Germinal center (tissue), 1 donor: ENCODE measurements around the gene ERCC3.
"Not testable (repeated sequence)": the region's sequence is repeated elsewhere in the genome, so short reads cannot be mapped to it uniquely, and the experiment has no call there.

Experiments
- DNase-seq: peaks from one replicate; pipeline ENCODE4 v3.0.0; 2012; ENCODE audit warnings: mixed read lengths, low spot score

Gene ERCC3

DNA sequence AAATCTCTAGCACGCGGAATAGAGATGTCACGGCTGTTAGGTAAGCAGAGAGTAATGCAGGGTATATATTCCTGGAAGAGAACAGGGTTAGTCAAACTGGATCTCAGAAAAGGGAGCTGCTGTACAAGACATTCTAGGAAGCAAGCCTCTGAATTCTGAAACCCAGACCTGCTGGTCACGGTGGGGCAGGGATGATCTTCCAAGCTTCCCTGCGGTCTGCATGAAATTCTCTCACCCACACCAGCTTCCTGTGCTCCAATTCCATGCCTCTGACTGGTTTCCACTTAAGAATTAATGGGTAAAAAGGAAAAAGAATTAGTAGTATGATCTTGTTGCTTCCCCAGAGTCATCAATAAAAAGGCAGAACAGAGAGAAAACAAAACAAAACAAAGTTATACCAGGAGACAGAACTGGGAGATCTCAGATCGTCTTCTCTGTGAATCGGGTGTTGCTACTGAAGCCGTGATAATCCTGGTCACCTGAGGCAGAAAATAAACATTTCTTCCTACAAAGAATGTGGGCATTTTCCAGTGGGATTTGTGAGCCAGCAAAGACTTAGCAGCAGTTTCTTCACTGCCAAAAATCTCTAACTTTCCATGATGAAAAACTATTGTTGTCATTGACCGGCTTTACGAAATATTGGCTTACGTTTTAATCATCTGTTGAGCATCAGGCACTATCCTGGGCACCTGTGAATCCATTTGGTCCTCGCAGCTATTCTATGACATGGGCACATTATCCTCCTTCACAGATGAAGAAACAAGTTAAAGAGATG lies 68.6 kb downstream of the ERCC3 start:
- no peak for DNase-seq

DNA sequence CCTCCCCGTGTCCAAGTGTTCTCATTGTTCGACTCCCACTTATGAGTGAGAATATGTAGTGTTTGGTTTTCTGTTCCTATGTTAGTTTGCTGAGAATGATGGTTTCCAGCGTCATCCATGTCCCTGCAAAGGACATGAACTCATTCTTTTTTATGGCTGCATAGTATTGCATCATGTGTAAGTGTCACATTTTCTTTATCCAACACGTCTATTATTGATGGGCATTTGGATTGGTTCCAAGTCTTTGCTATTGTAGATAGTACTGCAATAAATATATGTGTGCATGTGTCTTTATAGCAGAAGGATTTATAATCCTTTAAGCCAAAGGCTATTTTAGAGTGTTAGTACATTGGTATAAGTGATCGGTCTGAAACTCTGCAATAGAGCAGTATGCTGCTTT lies 69.8 kb downstream of the ERCC3 start:
- not testable (repeated sequence) for DNase-seq

DNA sequence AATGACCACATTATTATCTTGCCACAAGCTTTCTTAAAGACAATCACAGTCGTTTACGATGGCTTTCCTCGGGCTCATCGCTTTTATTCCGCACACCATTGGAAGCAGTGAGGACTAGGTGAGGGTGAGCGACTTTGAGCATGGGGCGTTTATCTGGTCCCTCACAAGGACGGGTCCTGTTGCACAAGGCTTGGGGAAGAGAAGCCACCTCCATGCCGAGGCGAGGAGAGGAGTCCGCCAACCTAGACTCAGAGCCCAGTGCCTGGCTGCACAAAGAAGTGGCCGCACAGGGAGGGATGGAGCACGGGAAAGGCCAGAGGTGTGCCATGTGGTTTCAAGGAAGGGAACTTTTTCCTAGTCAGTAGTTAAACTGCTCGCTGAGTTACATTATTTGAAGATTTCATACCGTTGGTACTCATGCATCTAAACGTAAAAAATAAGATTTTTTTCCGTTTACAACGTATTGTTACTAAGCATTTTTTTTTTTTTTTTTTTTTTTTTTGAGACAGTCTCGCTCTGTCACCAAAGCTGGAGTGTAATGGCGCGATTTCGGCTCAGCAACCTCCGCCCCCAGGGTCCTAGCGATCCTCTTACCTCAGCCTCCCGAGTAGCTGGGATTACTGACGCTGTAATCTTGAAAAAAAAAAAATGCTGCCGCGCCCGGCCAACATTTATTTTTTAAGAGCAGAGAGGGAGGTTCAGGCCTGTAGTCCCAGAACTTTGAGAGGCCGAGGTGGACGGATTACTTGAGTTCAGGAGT lies 73.0 kb downstream of the ERCC3 start:
- DNase-seq, result no peak

DNA sequence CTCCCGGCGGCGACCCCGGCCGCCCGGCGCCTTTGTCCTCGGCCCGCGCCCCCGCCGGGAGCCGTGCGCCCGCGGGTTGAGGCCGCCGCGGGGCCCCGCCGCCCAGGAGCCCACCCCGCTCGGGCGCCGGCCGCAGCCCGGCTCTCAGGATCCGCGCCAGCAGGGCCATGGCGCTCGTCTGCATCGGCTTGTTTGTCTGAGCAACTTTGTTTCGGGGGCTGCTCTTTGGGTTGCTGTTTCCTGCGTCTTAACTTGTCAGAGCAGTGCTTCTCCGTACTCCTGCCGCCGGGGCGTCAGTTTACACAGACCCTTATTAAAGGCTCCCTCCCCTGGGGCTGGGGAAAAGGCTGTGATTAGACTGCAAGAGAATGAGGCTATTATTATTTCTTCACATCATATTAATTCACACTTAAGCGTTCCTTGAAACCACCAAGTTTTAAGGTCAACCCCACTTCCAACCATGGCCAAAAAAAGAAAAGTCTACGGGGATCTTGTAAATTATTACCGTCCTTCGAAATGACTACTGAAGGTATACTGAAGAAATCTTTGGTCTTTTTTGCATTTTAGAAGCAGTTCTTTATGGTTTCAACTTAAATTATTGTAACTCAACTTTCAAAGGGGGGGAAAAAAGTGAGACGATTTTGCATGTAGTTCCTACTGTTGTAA lies 73.7 kb downstream of the ERCC3 start, which contains the start of gene CYP27C1:
CYP27C1 (minus strand) TSS at position 198 of the 666 bp plus-strand sequence; CDS start at position 169, 29 bp downstream.
- DNase-seq, result peak; percentile 24

DNA sequence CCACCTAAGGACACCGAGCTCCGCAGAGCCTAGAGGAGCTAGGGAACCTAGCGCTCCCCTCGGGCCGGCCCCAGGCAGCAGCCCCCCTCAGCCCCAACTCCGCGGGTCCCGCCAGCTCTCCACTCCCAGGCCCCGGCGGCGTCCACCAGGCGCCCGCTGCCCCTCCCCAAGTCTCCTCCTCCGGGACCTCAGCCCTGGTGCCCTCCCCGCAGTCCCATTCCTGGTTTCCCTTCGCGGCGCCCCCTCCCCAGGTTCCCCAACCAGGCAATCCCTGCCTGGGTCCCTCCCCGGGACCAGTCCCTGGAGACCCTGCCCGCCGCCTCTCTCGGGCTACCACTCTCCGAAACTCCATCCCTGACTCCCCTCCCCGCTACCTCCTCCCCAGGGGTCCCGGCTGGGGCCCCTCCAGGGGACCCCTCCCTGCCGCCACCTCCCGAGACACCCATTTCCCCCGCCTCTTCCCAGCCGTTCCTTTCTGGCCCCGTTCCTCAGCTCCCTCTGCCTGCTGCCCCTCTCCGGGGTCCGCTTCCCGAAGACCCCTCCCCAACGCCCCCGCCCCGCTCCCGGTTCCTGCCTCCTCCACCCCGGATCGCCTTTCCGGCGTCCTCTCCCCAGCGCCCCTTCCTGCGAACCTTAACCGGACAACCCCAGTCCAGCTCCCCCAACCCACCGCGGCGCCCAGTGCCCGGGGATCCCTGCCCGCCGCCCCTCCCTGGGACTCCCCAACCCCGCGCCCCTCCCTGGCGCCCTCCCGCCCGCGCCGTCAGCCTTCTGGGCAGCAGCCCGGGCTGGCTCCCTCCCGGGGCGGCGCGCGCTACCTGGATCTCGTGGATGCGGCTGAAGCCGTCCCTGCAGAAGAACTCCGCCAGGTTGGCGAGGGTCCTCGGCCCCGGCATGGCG lies 74.5 kb downstream of the ERCC3 start:
- DNase-seq, result no peak

DNA sequence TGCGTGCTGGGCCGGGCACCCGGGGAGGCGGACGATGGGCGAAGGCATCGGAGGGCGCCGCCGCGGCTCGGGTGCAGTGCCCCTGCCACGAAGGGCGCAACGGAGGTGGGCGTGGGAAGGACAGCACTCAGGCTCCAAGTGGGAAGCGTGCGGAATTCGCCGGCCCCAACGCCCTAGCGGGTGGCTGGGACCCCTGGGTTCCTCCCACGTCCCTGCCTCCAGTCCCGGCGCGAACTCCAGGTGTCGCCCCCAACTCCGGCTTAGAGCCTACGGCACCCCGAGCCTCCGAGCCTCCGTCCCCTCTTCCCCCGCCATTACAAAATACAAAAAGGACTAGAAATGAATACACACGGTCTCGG lies 75.2 kb downstream of the ERCC3 start:
- no peak for DNase-seq

DNA sequence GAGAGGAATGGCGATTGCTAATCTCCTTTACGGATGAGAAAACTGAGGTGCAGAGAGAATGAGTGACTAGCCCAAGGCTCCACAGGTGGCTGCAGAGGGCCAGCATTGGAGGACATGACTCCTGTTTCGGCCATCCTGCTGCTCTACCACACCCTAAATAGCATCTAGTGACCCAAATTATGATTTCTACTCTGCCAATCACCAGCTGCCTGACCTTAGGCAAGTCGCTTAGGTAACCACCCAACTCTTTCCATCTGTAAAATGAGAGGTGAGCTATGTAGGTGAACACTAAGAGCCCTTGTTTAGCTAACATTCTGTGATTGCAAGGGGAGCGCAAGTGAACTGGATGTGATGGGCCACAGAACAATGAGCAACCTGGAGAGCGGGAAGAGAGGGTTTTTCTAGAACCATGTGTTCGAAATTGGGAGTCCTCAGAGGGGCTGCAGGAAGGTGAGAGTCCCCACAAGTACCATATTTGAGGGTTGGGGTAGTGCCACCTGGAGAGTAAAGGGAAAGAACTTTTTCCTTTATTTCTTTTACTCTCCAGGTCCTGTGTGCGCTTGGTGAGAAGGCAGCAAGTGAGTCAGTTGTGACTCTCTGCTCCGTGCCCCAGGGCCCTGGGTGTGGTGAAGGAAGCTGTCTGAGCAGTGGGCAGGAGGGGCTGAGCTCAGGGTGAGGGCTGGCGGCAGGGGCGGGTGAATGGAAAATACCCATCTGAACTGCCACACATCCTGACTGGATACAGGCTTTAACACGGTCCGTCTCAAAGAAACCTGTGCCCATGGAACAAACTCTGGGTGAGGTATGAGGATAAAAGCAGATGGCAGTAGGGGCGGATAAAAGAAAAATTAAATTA lies 76.2 kb downstream of the ERCC3 start:
- no peak for DNase-seq

DNA sequence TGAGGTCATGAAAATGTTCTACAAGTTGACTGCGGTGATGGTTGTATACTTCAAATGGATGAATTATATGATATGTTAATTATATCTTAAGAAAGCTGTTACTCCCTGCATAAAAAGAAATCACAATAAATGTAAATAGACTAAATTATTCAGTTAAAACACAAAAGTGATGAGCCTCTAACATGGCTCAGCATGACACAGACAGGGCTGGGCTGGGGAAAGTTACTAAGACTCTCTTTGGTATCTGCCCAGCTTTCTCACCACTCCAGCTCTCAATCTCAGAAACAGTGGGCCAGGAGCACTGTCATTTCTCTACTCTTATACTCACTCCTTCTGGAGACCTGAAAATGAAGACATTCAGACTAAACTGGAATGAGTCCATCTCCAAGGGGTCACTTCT lies 77.4 kb downstream of the ERCC3 start:
- DNase-seq, result no peak

DNA sequence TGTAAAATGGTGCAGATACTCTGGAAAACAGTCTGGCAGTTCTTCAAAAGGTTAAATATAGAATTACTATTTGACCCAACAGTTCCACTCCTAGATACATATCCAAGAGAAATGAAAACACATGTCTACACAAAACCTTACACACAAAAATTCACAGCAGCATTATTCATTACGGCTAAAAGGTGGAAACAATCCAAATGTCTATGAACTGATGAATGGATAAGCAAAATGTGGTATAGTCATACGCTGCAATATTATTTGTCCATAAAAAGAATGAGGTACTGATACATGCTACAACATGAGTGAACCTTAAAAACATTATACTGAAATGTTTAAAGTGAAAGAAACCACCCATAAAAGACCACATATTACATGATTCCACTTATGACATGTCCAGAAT lies 77.8 kb downstream of the ERCC3 start:
- no peak for DNase-seq

DNA sequence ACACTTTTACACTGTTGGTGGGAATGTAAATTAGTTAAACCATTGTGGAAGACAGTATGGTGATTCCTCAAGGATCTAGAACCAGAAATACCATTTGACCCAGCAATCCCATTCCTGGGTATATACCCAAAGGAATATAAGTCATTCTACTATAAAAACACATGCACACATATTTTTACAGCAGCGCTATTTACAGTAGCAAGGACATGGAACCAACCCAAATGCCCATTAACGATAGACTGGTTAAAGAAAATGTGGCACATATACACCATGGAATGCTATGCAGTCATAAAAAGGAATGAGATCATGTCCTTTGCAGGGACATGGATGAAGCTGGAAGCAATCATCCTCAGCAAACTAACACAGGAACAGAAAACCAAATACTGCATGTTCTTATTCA lies 79.7 kb downstream of the ERCC3 start:
- DNase-seq, result not testable (repeated sequence)

DNA sequence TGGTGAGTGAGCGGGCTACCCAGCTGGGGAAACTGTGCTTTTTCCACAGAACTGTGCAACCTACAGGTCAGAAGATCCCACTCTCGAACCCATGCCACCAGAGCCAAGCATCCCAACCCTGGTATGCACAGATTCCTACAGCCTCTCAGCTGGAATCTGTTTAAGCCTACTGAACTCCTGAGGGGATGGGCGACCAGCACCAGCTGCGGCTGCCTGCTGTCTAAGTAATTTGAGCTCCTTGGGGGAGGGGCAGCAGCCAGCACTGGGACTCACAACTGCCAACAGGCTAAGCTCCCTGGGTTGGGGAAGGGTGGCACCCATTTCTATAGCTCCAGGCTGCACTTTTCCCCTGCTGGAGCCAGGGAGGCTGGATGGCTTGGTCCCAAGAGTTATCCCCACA lies 85.6 kb downstream of the ERCC3 start:
- DNase-seq, result no peak
